Activated naive CD4-positive, alpha-beta T cell treated with anti-CD3 and anti-CD28 coated beads, Interleukin-2, amount 50 U/mL, for 24 hours (primary cell): ENCODE data around the gene VPS35L.

ENCODE experiments used
- H3K27ac Mint-ChIP-seq: one replicate; pipeline ENCODE4 v1.8.0; 2021; ENCODE audit warnings: mild to moderate bottlenecking, mixed read lengths
- H3K27me3 Mint-ChIP-seq: one replicate; pipeline ENCODE4 v1.8.0; 2021; ENCODE audit warnings: mixed read lengths
- H3K36me3 Mint-ChIP-seq: one replicate; pipeline ENCODE4 v1.8.0; 2021; ENCODE audit warnings: mixed read lengths
- H3K4me1 Mint-ChIP-seq: one replicate; pipeline ENCODE4 v1.8.0; 2021; ENCODE audit warnings: mixed read lengths
- H3K4me3 Mint-ChIP-seq: one replicate; pipeline ENCODE4 v1.8.0; 2021; ENCODE audit warnings: mild to moderate bottlenecking, mixed read lengths
- H3K9me3 Mint-ChIP-seq: one replicate; pipeline ENCODE4 v1.8.0; 2021; ENCODE audit warnings: mixed read lengths

The VPS35L gene

GRCh38 chr16:19555186-19555937, at the start of gene VPS35L:
VPS35L (plus strand) TSS chr16:19555703; CDS start chr16:19555730, 27 bp downstream.
- peaks cover 26% of the 10 kb centered on the region for H3K4me1 Mint-ChIP-seq

GRCh38 chr16:19506965-19507364, 48.5 kb upstream of the VPS35L start:
- Mint-ChIP-seq H3K9me3 (no peaks in the 10 kb centered on the region), H3K27me3 (no peaks in the 10 kb centered on the region), H3K27ac (no peak overlapping the region), H3K4me3 (no peak overlapping the region), H3K4me1 (no peaks in the 10 kb centered on the region), H3K36me3 (peaks cover 14% of the 10 kb centered on the region)

More at GRCh38 chr16:19555186-19555937, at the start of gene VPS35L:
- Mint-ChIP-seq H3K9me3 (no peaks in the 10 kb centered on the region), H3K4me3 (peak within 1 kb of the TSS; percentile 96), H3K27ac (peak within 1 kb of the TSS; percentile 96), H3K36me3 (no peaks in the 10 kb centered on the region), H3K27me3 (no peaks in the 10 kb centered on the region)

- Mint-ChIP-seq H3K4me3 (no peak overlapping the region), H3K36me3 (peaks cover 11% of the 10 kb centered on the region), H3K4me1 (peaks cover 5% of the 10 kb centered on the region), H3K9me3 (no peaks in the 10 kb centered on the region), H3K27me3 (no peaks in the 10 kb centered on the region), H3K27ac (no peak overlapping the region)
Measured at GRCh38 chr16:19507867-19508266, 47.6 kb upstream of the VPS35L start.

GRCh38 chr16:19512297-19512696, 43.2 kb upstream of the VPS35L start:
- H3K4me1 Mint-ChIP-seq: peaks cover 29% of the 10 kb centered on the region

GRCh38 chr16:19513377-19514053, 42.0 kb upstream of the VPS35L start:
- H3K36me3 Mint-ChIP-seq: peaks cover 8% of the 10 kb centered on the region
- no peaks in the 10 kb centered on the region for H3K27me3 Mint-ChIP-seq
- H3K4me3 Mint-ChIP-seq: no peak overlapping the region
- peaks cover 37% of the 10 kb centered on the region for H3K4me1 Mint-ChIP-seq
- H3K27ac Mint-ChIP-seq: no peak overlapping the region
- H3K9me3 Mint-ChIP-seq: no peaks in the 10 kb centered on the region

More at GRCh38 chr16:19512297-19512696, 43.2 kb upstream of the VPS35L start:
- Mint-ChIP-seq H3K36me3 (peaks cover 6% of the 10 kb centered on the region), H3K27me3 (no peaks in the 10 kb centered on the region), H3K9me3 (no peaks in the 10 kb centered on the region), H3K4me3 (no peak overlapping the region), H3K27ac (no peak overlapping the region)

GRCh38 chr16:19515757-19516156, 39.7 kb upstream of the VPS35L start:
- Mint-ChIP-seq H3K4me3 (no peak overlapping the region), H3K9me3 (no peaks in the 10 kb centered on the region), H3K36me3 (peaks cover 8% of the 10 kb centered on the region), H3K27ac (no peak overlapping the region), H3K4me1 (peaks cover 48% of the 10 kb centered on the region), H3K27me3 (no peaks in the 10 kb centered on the region)

- no peak overlapping the region for H3K4me3 Mint-ChIP-seq
- no peaks in the 10 kb centered on the region for H3K9me3 Mint-ChIP-seq
- H3K4me1 Mint-ChIP-seq: peaks cover 61% of the 10 kb centered on the region
- H3K36me3 Mint-ChIP-seq: peaks cover 8% of the 10 kb centered on the region
- H3K27ac Mint-ChIP-seq: no peak overlapping the region
- H3K27me3 Mint-ChIP-seq: no peaks in the 10 kb centered on the region
Measured at GRCh38 chr16:19517424-19518089, 37.9 kb upstream of the VPS35L start.

GRCh38 chr16:19518388-19518787, 37.1 kb upstream of the VPS35L start:
- Mint-ChIP-seq H3K4me1 (peaks cover 59% of the 10 kb centered on the region), H3K36me3 (peaks cover 8% of the 10 kb centered on the region), H3K9me3 (no peaks in the 10 kb centered on the region), H3K4me3 (no peak overlapping the region), H3K27ac (no peak overlapping the region), H3K27me3 (no peaks in the 10 kb centered on the region)

- H3K9me3 Mint-ChIP-seq: no peaks in the 10 kb centered on the region
- H3K27me3 Mint-ChIP-seq: no peaks in the 10 kb centered on the region
- H3K4me3 Mint-ChIP-seq: peak overlapping the region; percentile 95
- peaks cover 6% of the 10 kb centered on the region for H3K36me3 Mint-ChIP-seq
- peak overlapping the region; percentile 96 for H3K27ac Mint-ChIP-seq
- peaks cover 68% of the 10 kb centered on the region for H3K4me1 Mint-ChIP-seq
Measured at GRCh38 chr16:19520861-19521331, 34.6 kb upstream of the VPS35L start.

GRCh38 chr16:19521471-19522396, 33.8 kb upstream of the VPS35L start, which contains the start of gene GDE1:
GDE1 (minus strand) TSS chr16:19522098; CDS start chr16:19521964, 134 bp downstream.
- peak within 1 kb of the TSS; percentile 96 for H3K27ac Mint-ChIP-seq
- no peaks in the 10 kb centered on the region for H3K27me3 Mint-ChIP-seq
- no peaks in the 10 kb centered on the region for H3K9me3 Mint-ChIP-seq
- H3K4me3 Mint-ChIP-seq: peak within 1 kb of the TSS; percentile 95
- peaks cover 4% of the 10 kb centered on the region for H3K36me3 Mint-ChIP-seq
- peaks cover 64% of the 10 kb centered on the region for H3K4me1 Mint-ChIP-seq

GRCh38 chr16:19522397-19522732, 33.1 kb upstream of the VPS35L start:
- peaks cover 4% of the 10 kb centered on the region for H3K36me3 Mint-ChIP-seq
- peak overlapping the region; percentile 95 for H3K4me3 Mint-ChIP-seq
- peak overlapping the region; percentile 96 for H3K27ac Mint-ChIP-seq

GRCh38 chr16:19522760-19523159, 32.7 kb upstream of the VPS35L start:
- peak overlapping the region; percentile 96 for H3K27ac Mint-ChIP-seq

More at GRCh38 chr16:19522397-19522732, 33.1 kb upstream of the VPS35L start:
- H3K9me3 Mint-ChIP-seq: no peaks in the 10 kb centered on the region
- H3K4me1 Mint-ChIP-seq: peaks cover 57% of the 10 kb centered on the region
- no peaks in the 10 kb centered on the region for H3K27me3 Mint-ChIP-seq

GRCh38 chr16:19523184-19523558, 32.3 kb upstream of the VPS35L start:
- H3K27ac Mint-ChIP-seq: no peak overlapping the region
- H3K36me3 Mint-ChIP-seq: peaks cover 4% of the 10 kb centered on the region
- no peaks in the 10 kb centered on the region for H3K9me3 Mint-ChIP-seq
- H3K27me3 Mint-ChIP-seq: no peaks in the 10 kb centered on the region
- peaks cover 54% of the 10 kb centered on the region for H3K4me1 Mint-ChIP-seq
- H3K4me3 Mint-ChIP-seq: no peak overlapping the region

More at GRCh38 chr16:19522760-19523159, 32.7 kb upstream of the VPS35L start:
- no peaks in the 10 kb centered on the region for H3K9me3 Mint-ChIP-seq
- peaks cover 54% of the 10 kb centered on the region for H3K4me1 Mint-ChIP-seq
- peaks cover 4% of the 10 kb centered on the region for H3K36me3 Mint-ChIP-seq
- H3K4me3 Mint-ChIP-seq: no peak overlapping the region
- no peaks in the 10 kb centered on the region for H3K27me3 Mint-ChIP-seq

- Mint-ChIP-seq H3K4me1 (peaks cover 48% of the 10 kb centered on the region), H3K36me3 (peaks cover 5% of the 10 kb centered on the region), H3K27me3 (no peaks in the 10 kb centered on the region), H3K27ac (peak within 1 kb of the TSS; percentile 92), H3K4me3 (peak within 1 kb of the TSS; percentile 100), H3K9me3 (no peaks in the 10 kb centered on the region)
Measured at GRCh38 chr16:19523559-19524355, 31.7 kb upstream of the VPS35L start, which contains the start of gene CCP110. CCP110 (plus strand) TSS chr16:19523942; CDS start chr16:19527882, 3,940 bp downstream.
